ENCODE data around the gene VSIR.

The VSIR gene

DNA sequence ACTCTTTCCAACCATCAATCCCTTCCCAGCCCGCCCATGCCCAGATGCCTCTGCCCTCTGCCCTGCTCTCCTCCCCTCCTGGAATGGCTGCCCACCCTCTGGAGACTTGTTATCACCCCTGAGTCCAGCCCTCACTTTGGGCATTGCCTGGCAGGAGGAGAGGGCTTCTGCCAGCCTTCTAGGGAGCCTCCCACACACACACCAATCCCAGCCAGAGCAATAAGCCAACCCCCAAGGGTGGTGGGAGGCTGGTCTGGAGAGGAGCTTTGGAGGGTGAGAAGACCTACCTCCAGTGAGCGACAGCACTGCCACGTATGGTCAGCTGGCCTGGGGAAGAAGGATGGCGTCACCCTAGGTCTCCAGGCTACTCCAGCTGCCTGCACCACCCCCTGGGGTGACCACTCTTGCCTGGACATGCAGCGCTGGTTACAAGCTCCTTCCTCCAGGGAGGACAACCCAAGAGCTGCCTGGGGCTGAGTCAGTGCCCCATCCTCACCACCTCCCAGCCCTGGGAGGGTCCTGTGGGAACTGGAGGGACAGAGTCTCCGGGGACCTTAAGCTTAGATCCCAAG, 62.2 kb downstream of the VSIR start:
- no peak for DNase-seq

DNA sequence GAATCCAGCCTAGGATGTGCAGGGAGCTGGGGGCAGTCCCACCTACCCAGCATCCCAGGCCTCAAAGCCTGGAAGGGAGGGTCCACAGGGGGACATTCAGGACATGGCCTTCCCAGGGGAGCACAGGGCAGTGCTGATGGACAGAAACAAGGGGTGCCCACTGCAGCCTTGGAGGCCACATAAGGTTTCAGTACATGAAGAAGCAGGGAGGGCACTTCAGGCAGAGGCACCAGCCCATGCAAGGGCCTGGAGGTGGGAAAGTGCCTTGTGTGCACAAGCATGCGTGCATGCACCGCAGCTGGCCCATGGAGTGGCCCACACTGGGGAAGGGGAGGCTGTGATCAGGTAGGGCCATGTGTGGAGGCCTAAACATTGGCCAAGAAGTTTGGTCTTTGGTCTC, 62.8 kb downstream of the VSIR start:
- no peak for DNase-seq

DNA sequence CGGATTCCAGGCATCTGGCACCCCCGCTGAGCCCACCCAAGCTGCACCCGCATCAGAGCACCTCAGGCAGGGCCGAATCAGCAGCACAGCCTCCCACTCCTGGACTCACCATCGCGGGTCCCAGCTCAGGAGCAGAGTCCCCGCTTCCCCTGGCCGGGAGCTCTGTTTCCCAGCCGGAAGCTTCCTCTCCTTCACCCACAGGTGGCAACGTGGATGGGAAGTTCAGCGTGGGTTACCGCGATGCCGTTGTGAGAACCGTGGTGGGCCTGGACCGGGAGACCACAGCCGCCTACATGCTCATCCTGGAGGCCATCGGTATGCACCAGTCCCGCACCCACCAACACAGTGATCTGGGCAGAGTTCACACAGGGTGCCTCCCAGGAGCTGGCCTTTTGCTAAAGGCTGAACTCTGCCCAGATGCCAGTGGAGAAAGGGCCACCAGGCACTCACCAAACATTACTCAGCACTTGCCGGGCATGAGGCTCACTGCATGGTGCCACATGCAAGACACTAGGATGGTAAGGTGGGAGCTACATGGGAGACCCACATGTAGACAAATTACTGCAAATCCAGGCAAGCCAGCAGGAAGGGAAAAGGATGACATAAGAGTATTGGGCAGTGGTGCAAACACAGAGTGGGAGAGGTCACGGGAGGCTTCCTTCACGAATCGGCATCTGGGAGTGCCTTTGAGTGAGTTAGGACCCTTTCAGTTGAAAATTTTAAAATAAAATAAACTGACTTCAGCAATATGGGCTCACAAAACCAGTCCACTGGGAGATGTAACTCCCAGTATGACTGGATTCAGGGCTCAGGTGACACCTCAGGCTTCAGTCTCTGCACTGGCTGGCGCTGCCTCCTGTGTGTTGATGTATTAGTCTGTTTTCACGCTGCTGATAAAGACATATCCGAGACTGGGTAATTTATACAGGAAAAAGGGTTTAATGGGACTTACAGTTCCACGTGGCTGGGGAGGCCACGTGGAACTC, 64.1 kb downstream of the VSIR start:
- DNase-seq = no peak

DNA sequence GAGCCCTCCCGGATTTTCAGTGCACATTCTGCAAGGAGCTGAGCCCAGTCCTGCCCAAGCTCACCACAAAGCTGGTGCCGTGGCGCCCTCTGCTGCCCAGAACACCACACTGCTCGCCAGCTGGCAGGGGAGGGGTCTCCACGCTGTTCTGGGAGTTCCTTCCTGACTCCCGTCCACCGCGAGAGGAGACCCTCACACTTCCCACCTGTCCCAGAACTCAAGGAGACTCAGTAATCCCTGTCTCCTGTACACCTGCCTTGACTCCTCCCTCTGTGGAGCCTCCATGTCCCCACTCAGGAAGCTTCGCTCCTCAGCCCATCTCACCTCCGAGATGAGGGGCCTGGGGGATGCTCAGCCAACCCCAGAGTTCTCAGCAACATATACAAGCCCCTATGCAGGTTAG, 65.0 kb downstream of the VSIR start:
- no peak for DNase-seq

DNA sequence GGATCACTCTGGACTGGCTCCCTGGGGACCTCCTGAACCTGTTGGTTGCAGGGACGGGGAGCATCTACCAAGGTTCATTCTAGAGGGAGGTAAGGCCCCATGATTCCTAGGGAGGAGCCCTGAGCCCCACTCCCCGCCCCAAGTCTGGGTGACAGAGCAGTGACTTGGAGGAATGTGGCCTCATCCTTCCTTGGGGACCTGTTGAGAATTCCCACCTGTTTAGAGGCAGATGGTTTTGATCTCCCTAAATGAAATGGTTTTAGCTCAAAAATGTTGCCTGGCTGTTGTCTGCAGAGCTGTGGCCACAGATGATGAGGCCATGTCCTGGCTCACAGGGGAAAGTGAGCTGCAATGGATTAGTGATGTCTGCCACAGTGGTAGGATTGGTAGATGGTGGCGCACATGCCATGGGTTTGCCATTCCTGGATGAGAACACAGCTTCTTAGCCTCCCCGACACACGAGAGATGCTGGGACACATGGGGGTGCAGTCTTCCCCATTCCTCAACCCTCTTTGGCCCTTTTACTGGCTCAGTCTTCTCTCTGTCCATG, 66.0 kb downstream of the VSIR start:
- no peak for DNase-seq

DNA sequence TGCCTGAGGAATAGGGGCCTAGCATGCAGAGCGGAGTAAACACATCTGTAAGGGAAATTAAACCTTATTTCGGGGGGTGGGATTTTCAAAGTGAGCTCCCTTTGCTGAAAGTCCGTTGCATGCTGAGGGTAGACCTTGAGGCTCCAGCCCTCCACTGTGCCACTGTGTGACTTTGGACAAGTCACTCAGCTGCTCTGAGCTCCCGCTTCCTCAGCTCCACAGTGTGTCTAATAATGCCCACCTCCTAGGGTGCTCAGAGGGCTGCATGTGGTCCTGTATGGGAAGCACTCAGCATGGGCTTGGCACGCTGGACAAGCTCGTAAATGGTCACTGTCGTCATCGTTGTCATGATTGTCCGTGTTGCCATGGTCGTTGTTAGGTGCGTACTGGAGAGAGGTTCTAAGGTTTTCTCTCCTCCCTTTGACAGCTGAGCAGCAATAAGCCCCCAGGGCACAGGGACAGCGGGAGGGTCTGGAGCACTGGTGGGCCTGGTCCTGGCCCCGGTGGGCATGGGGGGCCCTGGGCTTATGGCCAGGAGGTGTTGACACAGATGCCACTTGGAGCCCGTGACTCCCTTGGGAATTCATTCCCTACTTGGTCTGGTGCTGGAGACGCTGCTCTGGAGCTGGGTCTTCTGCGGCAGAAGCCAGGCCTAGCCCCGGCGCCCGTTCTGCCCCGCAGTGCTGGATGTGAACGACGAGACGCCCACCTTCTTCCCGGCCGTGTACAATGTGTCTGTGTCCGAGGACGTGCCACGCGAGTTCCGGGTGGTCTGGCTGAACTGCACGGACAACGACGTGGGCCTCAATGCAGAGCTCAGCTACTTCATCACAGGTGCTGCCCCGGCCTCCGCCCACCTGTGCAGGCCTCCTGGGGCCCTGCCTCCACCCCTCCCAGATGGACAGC, 66.9 kb downstream of the VSIR start:
- DNase-seq = no peak

DNA sequence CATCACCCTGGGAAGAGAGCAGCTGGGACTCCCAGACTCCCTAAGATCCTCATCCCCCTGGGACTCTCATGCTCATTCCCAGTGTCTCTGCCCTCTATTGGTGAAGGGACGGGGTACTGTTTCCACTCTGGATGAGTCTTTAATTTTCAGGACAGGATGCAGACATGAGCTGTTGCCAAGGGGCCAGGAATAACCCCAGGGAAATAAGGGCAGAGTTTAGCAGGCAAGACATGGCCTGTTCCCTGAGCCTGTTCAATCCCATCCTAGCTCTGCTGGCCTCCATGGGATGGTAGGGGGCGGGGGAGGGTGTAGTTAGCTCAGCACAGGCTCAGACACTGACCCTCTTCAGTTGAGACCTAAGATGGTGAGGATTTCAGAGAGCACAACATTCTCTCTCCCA, 67.7 kb downstream of the VSIR start:
- no peak for DNase-seq

DNA sequence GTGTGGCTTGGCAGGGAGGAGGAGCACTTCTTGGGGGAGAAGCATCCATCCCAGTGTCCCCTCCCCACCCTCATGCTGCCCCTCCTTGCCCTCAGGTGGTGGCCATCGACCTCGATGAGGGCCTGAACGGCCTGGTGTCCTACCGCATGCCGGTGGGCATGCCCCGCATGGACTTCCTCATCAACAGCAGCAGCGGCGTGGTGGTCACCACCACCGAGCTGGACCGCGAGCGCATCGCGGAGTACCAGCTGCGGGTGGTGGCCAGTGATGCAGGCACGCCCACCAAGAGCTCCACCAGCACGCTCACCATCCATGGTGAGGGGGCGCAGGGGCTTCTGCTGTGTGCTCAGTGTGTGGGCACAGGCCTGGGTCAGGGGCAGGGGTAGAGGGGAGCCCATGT, 68.5 kb downstream of the VSIR start:
- DNase-seq = no peak

DNA sequence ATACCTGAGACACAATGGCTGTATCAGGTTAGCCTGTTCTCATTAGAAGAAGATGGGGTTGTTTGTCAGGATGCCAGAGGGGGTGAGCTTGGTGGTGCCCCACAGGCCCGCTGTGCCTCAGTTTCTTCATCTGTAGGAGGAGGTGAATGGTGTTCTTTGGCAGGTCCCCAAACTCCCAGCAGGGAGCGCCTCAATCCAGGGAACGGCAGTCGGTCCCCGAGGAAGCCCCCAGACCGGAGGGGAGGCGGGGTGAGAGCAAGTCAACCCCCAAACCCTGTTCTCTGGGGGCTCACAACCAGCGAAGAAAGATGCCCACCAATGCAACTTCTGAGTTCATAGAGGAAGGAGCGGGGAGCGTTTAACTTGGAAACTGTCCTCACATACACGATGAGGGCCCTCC, 69.7 kb downstream of the VSIR start:
- no peak for DNase-seq

DNA sequence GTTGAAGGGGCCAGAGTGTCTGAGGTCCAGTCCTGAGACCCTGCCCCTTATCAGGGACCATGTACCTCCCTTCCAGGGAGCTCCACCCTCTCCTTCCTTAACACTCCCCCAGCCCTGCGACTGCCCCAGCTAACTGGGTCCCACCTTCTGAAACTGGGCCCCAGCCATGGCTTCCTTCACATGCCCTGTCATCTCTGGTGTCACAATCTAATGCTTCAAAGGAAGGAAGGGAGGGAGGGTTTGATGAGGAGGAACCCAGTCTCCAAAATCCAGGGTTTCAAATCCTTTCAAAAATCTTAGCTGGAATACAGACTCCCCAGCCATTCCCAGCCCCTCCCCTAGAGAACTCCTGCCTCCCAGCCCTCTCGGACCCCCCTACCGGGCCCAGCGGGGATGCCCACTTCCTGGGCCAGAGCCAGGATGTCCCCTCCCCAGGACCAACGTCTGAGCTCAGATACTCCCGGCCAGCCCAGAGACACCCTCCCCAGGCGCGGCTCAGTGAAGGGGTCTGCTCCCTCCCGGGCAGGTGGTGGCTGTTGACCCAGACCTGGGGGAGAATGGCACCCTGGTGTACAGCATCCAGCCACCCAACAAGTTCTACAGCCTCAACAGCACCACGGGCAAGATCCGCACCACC, 71.7 kb downstream of the VSIR start:
- DNase-seq = no peak

DNA sequence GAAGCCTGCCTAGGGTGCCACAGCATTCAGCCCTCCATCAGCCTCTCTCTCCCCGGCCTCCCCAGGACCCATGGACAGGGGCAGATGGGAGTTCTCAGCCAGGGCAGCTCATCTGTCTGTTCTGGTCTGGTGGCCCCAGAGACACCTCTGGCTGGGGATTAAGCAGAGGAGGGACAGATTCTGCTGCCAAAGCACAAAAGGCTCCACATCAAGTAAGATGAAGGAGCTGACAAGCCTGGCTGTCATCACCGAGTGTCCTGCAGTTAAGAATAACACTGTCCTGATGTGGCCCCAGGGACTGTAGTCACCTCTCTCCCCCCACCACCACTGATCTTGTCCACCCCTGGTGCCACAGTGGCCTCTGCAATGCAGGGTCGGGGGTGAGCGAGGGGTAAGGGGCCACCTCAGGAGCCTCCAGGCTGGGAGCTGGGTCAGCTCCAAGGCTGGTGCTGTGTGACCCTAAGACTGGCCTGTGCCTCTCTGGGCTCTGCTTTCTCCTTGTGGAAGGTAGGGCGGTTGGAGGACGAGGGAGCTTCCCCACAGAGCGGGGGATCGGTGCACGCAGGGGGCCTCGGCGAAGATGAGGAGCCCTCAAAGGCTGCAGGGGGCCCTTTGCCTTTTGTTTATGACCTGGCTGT, 72.5 kb downstream of the VSIR start:
- no peak for DNase-seq

DNA sequence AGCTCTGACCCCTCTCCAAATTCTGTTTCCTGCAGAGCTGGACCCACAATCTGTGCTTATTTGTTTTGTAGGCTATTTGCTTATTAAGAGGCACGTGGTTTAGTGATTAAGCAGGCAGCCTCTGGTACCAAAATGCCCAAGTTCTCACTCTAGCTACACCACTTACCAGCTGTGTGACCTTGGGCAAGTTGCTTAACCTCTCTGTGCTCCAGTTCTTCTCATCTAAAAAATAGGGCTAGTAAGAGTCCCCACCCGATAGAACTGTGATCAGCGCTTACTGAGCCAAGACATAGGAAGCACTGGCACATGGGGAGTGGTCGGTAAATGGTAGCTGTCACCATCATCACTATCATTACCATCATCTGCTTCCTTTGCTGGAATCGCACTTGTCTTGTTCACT, 74.6 kb downstream of the VSIR start:
- DNase-seq = no peak

DNA sequence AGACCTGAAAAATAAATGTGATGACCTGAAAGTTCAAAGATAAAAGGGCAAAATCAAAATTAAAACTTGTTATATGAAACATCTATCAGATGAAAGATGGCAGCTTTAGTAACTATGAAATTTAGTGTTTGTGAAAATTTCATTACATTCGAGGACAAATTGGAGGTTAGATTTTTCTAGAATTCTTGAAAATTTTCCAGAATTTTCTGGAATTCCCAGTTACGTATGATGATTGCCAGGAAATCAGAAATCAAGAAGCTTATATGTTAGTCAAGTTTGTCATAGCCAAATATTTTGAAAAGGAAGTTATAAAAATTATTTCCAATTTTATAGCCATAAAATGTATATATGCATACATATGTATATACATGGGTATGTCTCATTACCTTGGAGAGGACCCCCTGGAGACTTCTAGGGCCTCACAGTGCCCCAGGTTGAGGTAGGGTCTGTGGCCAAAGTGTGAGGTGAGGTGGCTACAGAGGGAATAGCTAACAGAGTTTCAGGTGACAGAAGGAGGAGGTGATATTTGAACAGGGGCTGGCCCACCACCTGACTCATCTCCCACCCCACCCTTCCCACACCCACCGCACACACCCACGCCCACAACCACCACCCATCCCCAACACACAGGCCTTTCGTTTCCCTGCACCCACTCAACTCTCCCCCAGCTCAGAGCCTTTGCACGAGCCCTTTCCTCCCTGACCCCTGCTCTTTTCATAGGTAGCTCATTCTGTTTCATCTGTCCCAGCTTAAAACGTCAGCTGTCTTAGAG, 75.2 kb downstream of the VSIR start:
- no peak for DNase-seq
